GM18508 (cell line): ENCODE measurements around the gene RTEL1.

Source experiments
- ATAC-seq: cut with Tn5 transposase; IDR thresholded peaks from one replicate; pipeline ENCODE4 v1.9.1; 2021; ENCODE audit warnings: moderate number of reproducible peaks; ENCODE audit not compliant: insufficient read depth, unreplicated experiment

Gene RTEL1

DNA sequence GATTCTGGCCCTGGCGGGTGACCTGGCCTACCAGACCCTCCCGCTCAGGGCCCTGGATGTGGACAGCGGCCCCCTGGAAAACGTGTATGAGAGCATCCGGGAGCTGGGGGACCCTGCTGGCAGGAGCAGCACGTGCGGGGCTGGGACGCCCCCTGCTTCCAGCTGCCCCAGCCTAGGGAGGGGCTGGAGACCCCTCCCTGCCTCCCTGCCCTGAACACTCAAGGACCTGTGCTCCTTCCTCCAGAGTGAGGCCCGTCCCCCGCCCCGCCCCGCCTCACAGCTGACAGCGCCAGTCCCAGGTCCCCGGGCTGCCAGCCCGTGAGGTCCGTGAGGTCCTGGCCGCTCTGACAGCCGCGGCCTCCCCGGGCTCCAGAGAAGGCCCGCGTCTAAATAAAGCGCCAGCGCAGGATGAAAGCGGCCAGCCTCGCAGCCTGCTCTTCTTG lies 80.6 kb downstream of the RTEL1 start:
- no peak for ATAC-seq

DNA sequence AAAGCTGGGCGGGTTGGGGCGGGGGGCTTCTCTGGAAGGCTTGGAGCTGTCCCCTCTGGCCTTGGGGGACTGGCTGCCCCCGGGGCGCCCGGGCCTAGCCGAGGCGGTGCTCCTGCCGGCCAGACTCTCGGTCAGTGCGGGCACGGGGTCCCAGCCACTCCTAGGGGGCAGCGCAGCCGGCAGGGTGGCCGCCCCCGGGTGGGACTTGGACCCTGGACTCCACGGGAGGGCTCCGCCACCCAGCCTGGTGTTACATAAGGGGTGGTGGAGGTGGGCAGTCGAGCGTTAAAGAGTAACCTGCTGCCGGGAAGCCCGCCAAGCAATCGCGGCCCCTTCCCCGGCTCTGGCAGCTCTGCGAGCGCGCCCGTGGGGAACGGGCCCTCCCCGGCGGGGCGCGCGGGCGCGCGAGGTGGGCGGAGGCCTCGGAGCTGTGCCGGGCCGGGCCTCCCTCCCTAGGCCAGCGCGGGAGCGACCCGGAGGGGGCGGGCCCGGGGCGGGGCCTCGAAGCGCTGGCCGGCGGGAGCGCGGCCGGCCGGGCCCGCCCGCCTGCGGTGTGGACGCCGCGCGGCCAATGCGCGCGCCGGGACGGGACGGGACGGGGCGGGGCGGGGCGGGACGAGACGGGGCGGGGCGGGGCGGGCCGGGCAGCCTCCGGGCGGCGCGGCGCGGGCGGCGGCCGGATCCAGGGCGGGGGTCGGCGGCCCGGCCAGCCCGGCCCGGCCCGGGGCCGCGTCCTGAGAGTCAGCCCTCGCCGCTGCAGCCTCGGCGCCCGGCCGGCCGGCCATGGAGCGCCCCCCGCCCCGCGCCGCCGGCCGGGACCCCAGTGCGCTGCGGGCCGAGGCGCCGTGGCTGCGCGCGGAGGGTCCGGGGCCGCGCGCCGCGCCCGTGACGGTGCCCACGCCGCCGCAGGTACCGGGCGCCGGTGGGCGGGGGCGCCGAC lies 81.3 kb downstream of the RTEL1 start, which contains the start of gene SLC2A4RG:
SLC2A4RG (plus strand) TSS at position 647 of the 940 bp plus-strand sequence; CDS start at position 784, 137 bp downstream.
- ATAC-seq: no peak

DNA sequence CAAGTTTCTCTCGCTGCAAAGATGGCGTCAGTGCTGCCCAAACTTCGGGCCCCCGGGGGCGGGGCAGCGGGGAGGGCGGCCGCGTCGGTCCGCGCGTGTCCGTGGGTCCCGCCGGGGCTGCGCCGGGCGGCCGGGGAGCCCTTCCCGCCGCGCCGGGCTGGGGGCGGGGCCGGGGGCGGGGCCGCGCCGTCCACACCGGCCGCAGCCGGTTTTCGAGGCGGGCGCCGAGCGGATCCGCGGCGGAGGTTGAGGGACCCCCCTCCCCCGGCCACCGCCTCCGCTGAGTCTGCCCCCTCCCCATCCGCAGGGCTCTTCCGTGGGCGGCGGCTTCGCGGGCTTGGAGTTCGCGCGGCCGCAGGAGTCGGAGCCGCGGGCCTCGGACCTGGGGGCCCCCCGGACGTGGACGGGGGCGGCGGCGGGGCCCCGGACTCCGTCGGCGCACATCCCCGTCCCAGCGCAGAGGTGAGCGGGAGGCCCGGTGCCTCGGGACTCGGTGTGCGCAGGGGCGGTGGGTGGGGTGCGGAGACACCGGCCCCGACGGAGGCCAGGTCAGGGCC lies 82.0 kb downstream of the RTEL1 start:
- no peak for ATAC-seq

DNA sequence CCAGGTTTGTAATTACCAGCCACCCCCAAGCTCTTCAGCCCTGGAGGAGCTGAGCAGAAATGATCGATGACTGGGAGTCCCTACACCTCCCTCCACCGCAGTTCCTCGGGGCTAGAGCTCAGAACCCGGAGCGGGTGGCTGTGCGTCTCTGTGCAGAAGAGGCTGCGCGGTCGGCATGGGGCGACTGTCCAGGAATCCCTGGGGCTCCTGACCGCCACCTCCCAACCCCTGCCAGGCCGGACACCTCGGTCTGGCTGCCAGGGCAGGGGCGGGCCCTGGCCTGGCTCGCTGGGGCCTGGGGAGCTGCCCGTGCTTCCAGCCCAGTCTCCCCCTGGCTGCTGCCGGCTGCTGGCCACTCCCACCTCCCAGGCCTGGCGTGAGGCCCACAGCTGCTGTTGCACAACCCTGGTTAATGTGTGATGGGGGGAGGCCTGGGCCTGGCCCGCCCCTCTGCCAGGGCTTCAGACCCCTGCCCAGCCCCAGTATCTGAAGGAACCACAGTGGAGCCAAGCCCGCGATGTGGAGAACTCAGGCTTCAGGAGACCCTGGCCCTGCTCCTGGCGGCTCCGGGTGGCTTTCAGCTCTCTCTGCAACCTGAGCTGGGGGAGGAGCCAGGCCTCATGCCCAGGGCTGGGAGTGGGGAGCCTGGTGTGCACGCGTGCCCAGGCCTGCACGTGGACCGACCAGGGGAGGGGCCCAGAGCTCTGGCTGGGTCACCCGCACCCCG lies 82.7 kb downstream of the RTEL1 start:
- no peak for ATAC-seq

DNA sequence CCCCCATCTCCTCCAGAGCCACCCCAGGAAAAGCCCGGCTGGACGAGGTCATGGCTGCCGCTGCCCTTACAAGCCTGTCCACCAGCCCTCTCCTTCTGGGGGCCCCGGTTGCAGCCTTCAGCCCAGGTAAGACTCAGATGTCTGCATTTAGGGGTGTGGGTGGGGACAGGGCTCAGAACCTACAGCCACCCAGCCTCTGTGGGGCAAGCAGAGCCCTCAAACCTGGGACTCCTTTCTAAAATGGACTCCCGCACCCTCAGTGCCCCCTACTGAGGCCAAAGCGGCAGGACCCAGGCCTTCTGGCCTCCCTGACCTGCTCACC lies 83.2 kb downstream of the RTEL1 start:
- ATAC-seq: no peak

DNA sequence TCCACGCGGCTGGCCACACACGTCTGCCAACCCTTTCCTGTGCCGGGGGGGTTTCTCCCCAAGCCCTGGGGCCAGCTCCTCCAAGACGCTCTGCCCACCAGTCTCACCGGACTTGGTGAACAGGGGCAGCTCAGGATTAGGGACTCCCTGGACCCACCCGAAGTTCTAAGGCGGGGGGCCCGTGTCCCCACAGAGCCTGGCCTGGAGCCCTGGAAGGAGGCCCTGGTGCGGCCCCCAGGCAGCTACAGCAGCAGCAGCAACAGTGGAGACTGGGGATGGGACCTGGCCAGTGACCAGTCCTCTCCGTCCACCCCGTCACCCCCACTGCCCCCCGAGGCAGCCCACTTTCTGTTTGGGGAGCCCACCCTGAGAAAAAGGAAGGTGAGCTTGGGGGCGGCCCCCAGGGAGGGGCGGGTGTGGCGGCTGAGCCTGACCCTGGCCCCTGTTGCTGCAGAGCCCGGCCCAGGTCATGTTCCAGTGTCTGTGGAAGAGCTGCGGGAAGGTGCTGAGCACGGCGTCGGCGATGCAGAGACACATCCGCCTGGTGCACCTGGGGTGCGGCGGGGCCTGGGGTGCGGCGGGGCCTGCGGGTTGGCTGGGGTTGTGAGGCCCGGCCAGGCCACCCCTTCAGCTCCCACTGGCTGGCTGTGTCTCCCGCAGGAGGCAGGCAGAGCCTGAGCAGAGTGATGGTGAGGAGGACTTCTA lies 83.7 kb downstream of the RTEL1 start:
- no peak for ATAC-seq

DNA sequence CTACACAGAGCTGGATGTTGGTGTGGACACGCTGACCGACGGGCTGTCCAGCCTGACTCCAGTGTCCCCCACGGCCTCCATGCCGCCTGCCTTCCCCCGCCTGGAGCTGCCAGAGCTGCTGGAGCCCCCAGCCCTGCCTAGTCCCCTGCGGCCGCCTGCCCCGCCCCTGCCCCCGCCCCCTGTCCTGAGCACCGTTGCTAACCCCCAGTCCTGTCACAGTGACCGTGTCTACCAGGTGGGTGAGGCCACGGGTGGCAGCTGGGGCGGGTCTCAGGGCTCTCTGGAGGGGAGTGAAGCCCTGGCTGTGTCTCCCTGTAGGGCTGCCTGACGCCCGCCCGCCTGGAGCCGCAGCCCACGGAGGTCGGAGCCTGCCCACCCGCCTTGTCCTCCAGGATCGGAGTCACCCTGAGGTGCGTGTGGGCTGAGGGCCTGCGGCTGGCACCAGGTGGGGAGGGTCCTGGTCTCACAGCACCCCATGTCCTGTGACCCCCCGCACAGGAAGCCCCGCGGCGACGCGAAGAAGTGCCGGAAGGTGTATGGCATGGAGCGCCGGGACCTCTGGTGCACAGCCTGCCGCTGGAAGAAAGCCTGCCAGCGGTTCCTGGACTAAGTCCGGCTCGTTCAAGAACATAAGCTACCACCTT lies 84.4 kb downstream of the RTEL1 start:
- ATAC-seq: no peak

DNA sequence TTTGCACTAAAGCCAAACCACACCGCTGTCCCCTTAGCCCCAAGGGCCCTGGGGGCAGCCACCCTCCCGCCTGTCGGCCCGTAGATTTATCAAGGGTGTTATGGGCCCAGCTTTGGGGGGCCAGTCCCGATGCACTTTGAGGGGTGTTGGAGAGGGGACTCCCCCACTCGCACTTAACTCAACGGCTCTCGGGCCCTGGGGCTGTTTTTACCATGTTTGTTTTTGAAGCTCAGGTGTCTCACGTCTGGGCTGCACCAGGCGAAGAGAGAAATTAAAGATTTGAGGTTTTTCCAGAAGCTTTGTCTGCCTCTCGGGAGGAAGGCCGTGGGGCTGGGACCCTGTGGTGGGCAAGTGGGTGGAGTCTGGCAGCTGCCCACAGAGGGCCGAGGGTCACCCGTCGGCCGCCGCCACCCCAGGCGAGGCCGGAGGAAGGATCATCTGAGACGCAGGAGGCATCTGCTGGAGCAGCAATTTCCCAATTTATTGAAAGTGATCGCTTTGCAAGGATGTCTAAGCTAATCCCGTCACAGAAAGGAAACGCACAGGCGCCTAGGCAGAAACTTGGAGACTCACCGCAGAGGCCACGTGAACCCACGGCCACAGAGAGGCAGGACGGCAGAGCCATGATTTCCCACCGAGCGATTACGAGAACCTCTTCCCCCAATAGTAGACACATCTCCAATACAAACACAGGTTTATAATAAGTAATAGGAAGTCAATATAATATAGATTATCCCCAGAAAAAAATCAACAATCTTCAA lies 85.3 kb downstream of the RTEL1 start:
- no peak for ATAC-seq

DNA sequence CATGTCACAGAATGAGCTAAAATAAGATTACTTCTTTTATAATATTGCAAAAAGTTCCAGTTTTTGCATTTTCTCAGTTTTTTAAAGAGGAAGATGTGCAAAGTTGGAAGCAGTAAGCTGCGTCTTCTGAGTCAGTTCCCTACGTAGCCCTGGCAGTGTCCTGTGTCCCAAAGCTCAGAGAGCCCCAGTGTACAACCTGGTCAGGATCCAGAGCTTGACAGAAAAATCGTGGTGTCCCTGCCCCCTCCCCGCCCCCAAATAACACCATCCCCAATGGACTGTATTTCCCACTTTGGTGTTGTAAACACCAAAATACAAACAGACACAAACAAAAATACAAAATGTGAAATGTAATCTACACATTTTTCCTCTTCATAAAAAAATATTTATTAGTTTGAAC lies 86.0 kb downstream of the RTEL1 start:
- no peak for ATAC-seq

DNA sequence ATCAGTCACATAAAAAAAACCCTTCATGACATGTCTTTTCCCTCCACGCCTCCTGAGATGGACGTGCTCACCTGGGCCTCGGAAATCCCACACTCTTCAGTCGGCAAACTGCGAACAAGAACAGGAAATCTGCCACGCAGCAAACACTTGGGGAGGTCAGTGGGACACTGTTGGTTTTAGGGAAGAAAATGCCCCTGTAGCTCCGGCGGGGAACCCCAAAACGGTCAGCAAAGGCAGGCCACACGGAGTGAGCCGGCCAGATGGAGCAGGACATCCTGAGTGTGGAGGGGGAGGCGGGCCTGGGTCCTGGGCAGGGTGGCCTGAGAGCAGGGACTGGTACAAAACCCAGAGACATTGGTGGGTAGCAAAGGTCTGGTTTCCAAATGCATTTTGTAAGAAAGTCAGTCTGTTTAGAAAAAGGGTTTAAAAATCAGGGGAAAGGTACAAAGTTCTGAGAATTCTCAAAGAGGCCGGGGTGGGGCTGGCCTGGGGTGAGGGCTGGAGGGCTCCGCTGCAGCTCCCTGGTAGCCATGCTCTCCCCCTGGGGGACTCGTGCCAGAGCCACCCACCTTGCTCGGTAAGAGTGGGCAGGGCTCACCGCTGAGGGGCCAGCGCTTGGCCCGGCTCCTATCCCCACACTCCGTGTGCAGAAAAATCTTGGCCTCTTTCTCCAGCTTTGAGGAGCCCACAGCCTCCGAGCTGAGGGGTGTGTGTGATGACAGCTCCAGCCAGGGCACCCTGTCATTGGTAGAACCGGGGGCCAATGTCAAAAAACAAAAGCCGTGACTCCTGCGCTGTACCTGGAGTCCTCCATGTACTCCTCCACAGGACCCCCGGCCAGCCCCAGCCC lies 86.7 kb downstream of the RTEL1 start:
- no peak for ATAC-seq

DNA sequence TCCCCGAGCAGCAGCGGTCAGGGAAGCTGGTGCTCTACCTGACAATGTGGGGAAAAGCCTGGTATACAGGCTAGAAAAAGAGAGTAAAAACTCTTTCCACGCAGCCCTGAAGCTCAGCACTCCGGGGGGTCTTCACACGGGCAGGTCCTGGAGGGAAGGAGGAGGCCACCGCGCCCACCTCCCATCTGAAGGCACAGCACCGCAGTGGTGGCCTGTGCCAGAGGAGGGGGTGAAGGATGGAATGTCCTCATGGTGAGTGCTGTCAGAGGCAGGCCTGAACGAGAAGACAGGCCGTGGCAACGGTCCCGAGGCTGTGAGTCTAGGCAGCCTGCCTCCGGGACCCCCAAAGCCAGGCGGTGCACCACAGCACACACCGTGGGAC lies 87.3 kb downstream of the RTEL1 start:
- ATAC-seq: no peak
